HFFc6 (cell line): Measurements from ENCODE around the gene CARD10. TPM values are rescaled to one million over a fixed set of nuclear protein-coding genes. Genes with fewer than 3 reads are reported as not detected.
A peak's percentile ranks its signal among the peaks of the same experiment; 100 is the strongest.
"Not testable (repeated sequence)": the region's sequence is repeated elsewhere in the genome, so short reads cannot be mapped to it uniquely, and the experiment has no call there.

Experiments
- DNase-seq: peaks from one replicate; pipeline ENCODE4 v3.0.0-alpha.2; 2018
- H3K27ac Mint-ChIP-seq: 2 replicates; pipeline ENCODE4 v1.8.0; 2020; ENCODE audit warnings: mild to moderate bottlenecking, mixed read lengths
- H3K27me3 Mint-ChIP-seq: 2 replicates; pipeline ENCODE4 v1.8.0; 2021; ENCODE audit warnings: mild to moderate bottlenecking, moderate library complexity, mixed read lengths; ENCODE audit not compliant: insufficient read depth
- H3K36me3 Mint-ChIP-seq: 2 replicates; pipeline ENCODE4 v1.8.0; 2021; ENCODE audit warnings: low read depth, mixed read lengths
- H3K4me1 Mint-ChIP-seq: 2 replicates; pipeline ENCODE4 v1.8.0; 2020; ENCODE audit warnings: low read depth, mixed read lengths
- H3K4me3 Mint-ChIP-seq: 2 replicates; pipeline ENCODE4 v1.8.0; 2020; ENCODE audit warnings: mild to moderate bottlenecking, moderate library complexity, mixed read lengths
- H3K9me3 Mint-ChIP-seq: 2 replicates; pipeline ENCODE4 v1.8.0; 2020; ENCODE audit warnings: mild to moderate bottlenecking, mixed read lengths
- CTCF ChIP-seq: fragments of 200-600 bp; sonication (generic); IDR thresholded peaks from 2 replicates; pipeline ENCODE4 v1.5.0; 2021; ENCODE audit warnings: antibody characterized with exemption, mild to moderate bottlenecking
- total RNA-seq, 6 experiments: library from RNA; stranded (reverse); fragmentation: NEBNext Ultra II Directional; extraction: Animal tissue kit (Norgen Biotek cat#: 25700); gene quantifications; 2 replicates in 1 of 6; 3 replicates in 5 of 6; pipeline ENCODE4 v1.2.3, GENCODE V29; 2021

Gene CARD10
- total RNA-seq, 6 experiments from 2014 or later: 4.4 to 5.6 (median 4.8) TPM

GRCh38 chr22:37545703-37546436, 26.7 kb upstream of the CARD10 start:
- H3K27me3 Mint-ChIP-seq: peaks cover 1% of the 10 kb centered on the region
- H3K36me3 Mint-ChIP-seq: no peaks in the 10 kb centered on the region
- H3K4me1 Mint-ChIP-seq: peaks cover 61% of the 10 kb centered on the region
- DNase-seq: peak; percentile 90
- H3K4me3 Mint-ChIP-seq: peak overlapping the region; percentile 43; the same call in 1 of the 2 replicates
- TF ChIP-seq CTCF: no peak
- H3K9me3 Mint-ChIP-seq: no peaks in the 10 kb centered on the region
- peak overlapping the region; percentile 91 for H3K27ac Mint-ChIP-seq

GRCh38 chr22:37544955-37545702, 25.9 kb upstream of the CARD10 start:
- Mint-ChIP-seq H3K27me3 (peaks cover 1% of the 10 kb centered on the region), H3K36me3 (no peaks in the 10 kb centered on the region), H3K4me1 (peaks cover 67% of the 10 kb centered on the region), H3K27ac (peak overlapping the region; percentile 91), H3K9me3 (no peaks in the 10 kb centered on the region), H3K4me3 (peak overlapping the region; percentile 43)
- TF ChIP-seq CTCF: peak; percentile 81
- peak; percentile 63 for DNase-seq

GRCh38 chr22:37542959-37543358, 23.7 kb upstream of the CARD10 start:
- Mint-ChIP-seq H3K36me3 (no peaks in the 10 kb centered on the region), H3K4me1 (peaks cover 68% of the 10 kb centered on the region), H3K9me3 (no peaks in the 10 kb centered on the region), H3K27me3 (peaks cover 3% of the 10 kb centered on the region), H3K4me3 (no peak overlapping the region), H3K27ac (peak overlapping the region; percentile 70)
- no peak for TF ChIP-seq CTCF
- DNase-seq: no peak

GRCh38 chr22:37542416-37542815, 23.2 kb upstream of the CARD10 start:
- H3K4me3 Mint-ChIP-seq, H3K27me3 Mint-ChIP-seq, H3K9me3 Mint-ChIP-seq, H3K36me3 Mint-ChIP-seq, DNase-seq: not testable (repeated sequence)
- H3K27ac Mint-ChIP-seq: peak overlapping the region; percentile 86
- H3K4me1 Mint-ChIP-seq: peaks cover 65% of the 10 kb centered on the region

GRCh38 chr22:37539790-37540189, 20.6 kb upstream of the CARD10 start:
- H3K4me1 Mint-ChIP-seq: peaks cover 39% of the 10 kb centered on the region
- H3K9me3 Mint-ChIP-seq: not testable (repeated sequence)

GRCh38 chr22:37538590-37539357, 19.6 kb upstream of the CARD10 start:
- peaks cover 1% of the 10 kb centered on the region for H3K27me3 Mint-ChIP-seq
- no peaks in the 10 kb centered on the region for H3K36me3 Mint-ChIP-seq
- peak overlapping the region; percentile 35 for H3K4me3 Mint-ChIP-seq
- peak; percentile 97 for TF ChIP-seq CTCF
- DNase-seq: peak; percentile 92
- peaks cover 46% of the 10 kb centered on the region for H3K4me1 Mint-ChIP-seq
- H3K9me3 Mint-ChIP-seq: no peaks in the 10 kb centered on the region
- H3K27ac Mint-ChIP-seq: peak overlapping the region; percentile 52

More at GRCh38 chr22:37539790-37540189, 20.6 kb upstream of the CARD10 start:
- not testable (repeated sequence) for DNase-seq, H3K4me3 Mint-ChIP-seq, H3K36me3 Mint-ChIP-seq, H3K27me3 Mint-ChIP-seq, H3K27ac Mint-ChIP-seq
